ENCODE data around the gene KCNH3.

Gene KCNH3

GRCh38 chr12:49548822-49549648 is 10.2 kb downstream of the KCNH3 start:
- peaks cover 23% of the 10 kb centered on the region for H3K4me1 Mint-ChIP-seq
- peak overlapping the region; percentile 48 for H3K27ac Mint-ChIP-seq
- no peaks in the 10 kb centered on the region for H3K36me3 Mint-ChIP-seq
- peak; percentile 37 for ATAC-seq
- H3K4me3 Mint-ChIP-seq, result peak overlapping the region; percentile 62
- peaks cover 59% of the 10 kb centered on the region for H3K27me3 Mint-ChIP-seq
- no peaks in the 10 kb centered on the region for H3K9me3 Mint-ChIP-seq

DNA sequence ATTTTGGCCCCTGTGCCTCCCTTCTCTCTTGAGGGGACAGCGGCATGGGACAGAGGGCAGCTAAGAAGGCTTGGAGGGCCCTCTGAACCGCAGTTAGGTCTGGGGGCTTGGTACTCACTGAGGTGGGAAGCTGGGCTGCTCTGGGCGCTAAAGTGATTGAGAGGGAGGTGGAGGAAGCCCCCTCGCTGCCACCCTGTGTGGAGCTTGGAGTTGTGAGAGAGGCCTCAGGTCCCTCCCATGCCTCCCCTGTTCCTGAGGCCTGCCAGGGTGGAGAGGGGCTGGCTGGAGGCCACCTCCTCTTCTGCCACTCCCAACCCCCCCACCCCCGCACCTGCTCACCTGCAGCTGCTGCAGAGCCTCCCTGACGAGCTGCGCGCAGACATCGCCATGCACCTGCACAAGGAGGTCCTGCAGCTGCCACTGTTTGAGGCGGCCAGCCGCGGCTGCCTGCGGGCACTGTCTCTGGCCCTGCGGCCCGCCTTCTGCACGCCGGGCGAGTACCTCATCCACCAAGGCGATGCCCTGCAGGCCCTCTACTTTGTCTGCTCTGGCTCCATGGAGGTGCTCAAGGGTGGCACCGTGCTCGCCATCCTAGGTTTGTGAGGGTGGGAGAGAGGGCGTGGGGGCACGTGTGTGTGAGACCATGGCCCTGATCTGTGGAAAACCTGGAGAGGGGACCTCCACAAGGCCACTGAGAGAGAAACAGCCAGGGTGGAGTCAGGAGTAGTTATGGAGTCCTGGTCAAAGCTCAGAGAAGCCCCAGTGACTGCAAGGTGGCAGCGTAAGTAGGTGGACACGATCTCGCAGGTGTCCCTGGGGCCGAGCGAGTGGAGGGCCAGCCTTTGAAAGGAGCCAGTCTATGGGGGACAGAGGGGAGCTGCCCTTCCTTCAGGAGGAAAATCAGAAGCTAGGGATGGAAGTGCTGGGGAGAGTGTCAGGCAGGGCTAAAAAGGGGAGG is 11.2 kb downstream of the KCNH3 start:
- Mint-ChIP-seq H3K9me3 (no peaks in the 10 kb centered on the region), H3K4me1 (peaks cover 19% of the 10 kb centered on the region), H3K27ac (no peak overlapping the region), H3K27me3 (peaks cover 53% of the 10 kb centered on the region), H3K36me3 (no peaks in the 10 kb centered on the region), H3K4me3 (no peak overlapping the region)
- no peak for ATAC-seq

GRCh38 chr12:49550693-49551252 is 11.9 kb downstream of the KCNH3 start:
- no peak for ATAC-seq
- peaks cover 45% of the 10 kb centered on the region for H3K27me3 Mint-ChIP-seq
- H3K4me3 Mint-ChIP-seq, result no peak overlapping the region
- H3K36me3 Mint-ChIP-seq, result no peaks in the 10 kb centered on the region
- H3K4me1 Mint-ChIP-seq, result peaks cover 16% of the 10 kb centered on the region
- no peak overlapping the region for H3K27ac Mint-ChIP-seq
- no peaks in the 10 kb centered on the region for H3K9me3 Mint-ChIP-seq

- Mint-ChIP-seq H3K27ac (no peak overlapping the region), H3K36me3 (peaks cover 12% of the 10 kb centered on the region), H3K4me3 (no peak overlapping the region)
These were observed 13.2 kb downstream of the KCNH3 start for GRCh38 chr12:49552014-49552413.

GRCh38 chr12:49552425-49552824 is 13.6 kb downstream of the KCNH3 start:
- peaks cover 33% of the 10 kb centered on the region for H3K27me3 Mint-ChIP-seq
- H3K9me3 Mint-ChIP-seq, result no peaks in the 10 kb centered on the region
- H3K36me3 Mint-ChIP-seq, result peaks cover 12% of the 10 kb centered on the region
- no peak overlapping the region for H3K27ac Mint-ChIP-seq
- H3K4me3 Mint-ChIP-seq, result no peak overlapping the region
- H3K4me1 Mint-ChIP-seq, result peaks cover 16% of the 10 kb centered on the region
- ATAC-seq, result no peak

More at GRCh38 chr12:49552014-49552413, 13.2 kb downstream of the KCNH3 start:
- H3K9me3 Mint-ChIP-seq, result no peaks in the 10 kb centered on the region
- ATAC-seq, result no peak
- H3K27me3 Mint-ChIP-seq, result peaks cover 37% of the 10 kb centered on the region
- H3K4me1 Mint-ChIP-seq, result peaks cover 16% of the 10 kb centered on the region

DNA sequence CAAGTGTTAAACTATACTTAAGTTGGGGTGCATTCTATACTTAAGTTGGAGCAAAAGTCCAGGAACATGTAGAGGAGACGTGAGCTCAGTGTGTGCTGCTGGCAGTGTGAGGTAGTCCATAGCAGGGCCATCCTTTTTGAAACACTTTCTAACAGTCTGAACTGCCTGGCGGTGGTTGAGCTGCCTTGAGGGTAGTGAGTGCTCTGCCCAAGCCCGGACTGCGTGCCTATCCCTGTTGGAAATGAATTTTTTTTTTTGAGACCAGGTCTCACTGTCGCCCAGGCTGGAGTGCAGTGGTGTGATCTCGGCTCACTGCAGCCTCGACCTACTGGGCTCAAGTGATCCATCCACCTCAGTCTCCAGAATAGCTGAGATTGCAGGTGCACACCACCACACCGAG is 14.1 kb downstream of the KCNH3 start:
- Mint-ChIP-seq H3K36me3 (peaks cover 12% of the 10 kb centered on the region), H3K4me3 (no peak overlapping the region), H3K9me3 (no peaks in the 10 kb centered on the region), H3K27me3 (peaks cover 29% of the 10 kb centered on the region), H3K4me1 (peaks cover 16% of the 10 kb centered on the region), H3K27ac (peak overlapping the region; percentile 23)
- ATAC-seq, result no peak

DNA sequence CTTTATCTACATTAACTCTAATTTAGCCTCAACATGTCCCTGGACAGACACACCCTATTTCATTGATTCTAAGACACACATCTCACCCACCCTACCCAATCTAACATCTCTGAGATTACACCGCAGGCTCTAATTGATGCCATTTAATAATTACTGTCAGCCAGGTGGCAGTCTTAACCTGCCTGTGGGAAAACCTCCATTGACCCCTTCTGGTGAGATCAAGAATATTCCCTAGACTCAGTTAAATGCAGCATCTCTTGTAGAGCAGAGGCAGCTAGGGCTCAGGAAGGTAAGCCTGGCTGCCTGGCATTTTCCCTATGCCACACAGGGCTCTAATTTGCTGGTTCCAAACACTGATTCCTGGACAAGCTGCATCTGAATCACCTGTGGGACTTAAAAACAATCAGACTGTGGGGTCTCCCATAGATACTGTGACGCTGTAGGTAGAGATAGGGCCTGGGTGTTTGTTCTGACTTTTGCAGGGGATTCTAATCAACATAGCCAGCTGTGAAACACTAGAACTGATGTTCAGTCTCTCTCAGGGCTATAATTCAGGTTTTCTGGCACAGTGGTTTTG is 14.8 kb downstream of the KCNH3 start:
- peaks cover 15% of the 10 kb centered on the region for H3K36me3 Mint-ChIP-seq
- peak; percentile 51 for ATAC-seq
- H3K9me3 Mint-ChIP-seq, result no peaks in the 10 kb centered on the region
- H3K4me1 Mint-ChIP-seq, result peaks cover 9% of the 10 kb centered on the region
- peaks cover 22% of the 10 kb centered on the region for H3K27me3 Mint-ChIP-seq
- no peak overlapping the region for H3K4me3 Mint-ChIP-seq
- H3K27ac Mint-ChIP-seq, result peak overlapping the region; percentile 23

- peaks cover 4% of the 10 kb centered on the region for H3K4me1 Mint-ChIP-seq
- peaks cover 15% of the 10 kb centered on the region for H3K27me3 Mint-ChIP-seq
- no peak overlapping the region for H3K4me3 Mint-ChIP-seq
- H3K27ac Mint-ChIP-seq, result no peak overlapping the region
- H3K36me3 Mint-ChIP-seq, result peaks cover 21% of the 10 kb centered on the region
- H3K9me3 Mint-ChIP-seq, result no peaks in the 10 kb centered on the region
- no peak for ATAC-seq
These were observed 15.4 kb downstream of the KCNH3 start for GRCh38 chr12:49554266-49554665.

GRCh38 chr12:49555631-49556390 is 17.0 kb downstream of the KCNH3 start:
- H3K27me3 Mint-ChIP-seq, result peaks cover 2% of the 10 kb centered on the region
- ATAC-seq, result no peak
- H3K9me3 Mint-ChIP-seq, result no peaks in the 10 kb centered on the region
- H3K4me3 Mint-ChIP-seq, result no peak overlapping the region
- no peak overlapping the region for H3K27ac Mint-ChIP-seq
- H3K4me1 Mint-ChIP-seq, result peaks cover 4% of the 10 kb centered on the region
- H3K36me3 Mint-ChIP-seq, result peaks cover 37% of the 10 kb centered on the region

GRCh38 chr12:49556391-49557186 is 17.8 kb downstream of the KCNH3 start:
- no peaks in the 10 kb centered on the region for H3K27me3 Mint-ChIP-seq
- no peak overlapping the region for H3K4me3 Mint-ChIP-seq
- ATAC-seq, result no peak
- peaks cover 40% of the 10 kb centered on the region for H3K36me3 Mint-ChIP-seq
- no peaks in the 10 kb centered on the region for H3K9me3 Mint-ChIP-seq
- H3K27ac Mint-ChIP-seq, result no peak overlapping the region
- H3K4me1 Mint-ChIP-seq, result peaks cover 4% of the 10 kb centered on the region

DNA sequence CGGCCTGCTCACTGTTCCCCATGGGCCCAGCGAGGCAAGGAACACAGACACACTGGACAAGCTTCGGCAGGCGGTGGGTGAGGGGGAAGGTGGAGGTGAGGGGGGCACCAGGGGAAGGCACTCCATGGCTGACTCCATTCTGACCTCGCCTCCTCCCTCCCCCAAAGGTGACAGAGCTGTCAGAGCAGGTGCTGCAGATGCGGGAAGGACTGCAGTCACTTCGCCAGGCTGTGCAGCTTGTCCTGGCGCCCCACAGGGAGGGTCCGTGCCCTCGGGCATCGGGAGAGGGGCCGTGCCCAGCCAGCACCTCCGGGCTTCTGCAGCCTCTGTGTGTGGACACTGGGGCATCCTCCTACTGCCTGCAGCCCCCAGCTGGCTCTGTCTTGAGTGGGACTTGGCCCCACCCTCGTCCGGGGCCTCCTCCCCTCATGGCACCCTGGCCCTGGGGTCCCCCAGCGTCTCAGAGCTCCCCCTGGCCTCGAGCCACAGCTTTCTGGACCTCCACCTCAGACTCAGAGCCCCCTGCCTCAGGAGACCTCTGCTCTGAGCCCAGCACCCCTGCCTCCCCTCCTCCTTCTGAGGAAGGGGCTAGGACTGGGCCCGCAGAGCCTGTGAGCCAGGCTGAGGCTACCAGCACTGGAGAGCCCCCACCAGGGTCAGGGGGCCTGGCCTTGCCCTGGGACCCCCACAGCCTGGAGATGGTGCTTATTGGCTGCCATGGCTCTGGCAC is 18.5 kb downstream of the KCNH3 start:
- H3K4me1 Mint-ChIP-seq, result peaks cover 4% of the 10 kb centered on the region
- H3K9me3 Mint-ChIP-seq, result no peaks in the 10 kb centered on the region
- peaks cover 48% of the 10 kb centered on the region for H3K36me3 Mint-ChIP-seq
- no peak overlapping the region for H3K27ac Mint-ChIP-seq
- no peaks in the 10 kb centered on the region for H3K27me3 Mint-ChIP-seq
- H3K4me3 Mint-ChIP-seq, result no peak overlapping the region
- no peak for ATAC-seq

- ATAC-seq, result no peak
- Mint-ChIP-seq H3K9me3 (no peaks in the 10 kb centered on the region), H3K4me1 (peaks cover 4% of the 10 kb centered on the region), H3K4me3 (no peak overlapping the region), H3K27me3 (no peaks in the 10 kb centered on the region), H3K36me3 (peaks cover 53% of the 10 kb centered on the region), H3K27ac (no peak overlapping the region)
These were observed 19.0 kb downstream of the KCNH3 start for GRCh38 chr12:49557917-49558215.

DNA sequence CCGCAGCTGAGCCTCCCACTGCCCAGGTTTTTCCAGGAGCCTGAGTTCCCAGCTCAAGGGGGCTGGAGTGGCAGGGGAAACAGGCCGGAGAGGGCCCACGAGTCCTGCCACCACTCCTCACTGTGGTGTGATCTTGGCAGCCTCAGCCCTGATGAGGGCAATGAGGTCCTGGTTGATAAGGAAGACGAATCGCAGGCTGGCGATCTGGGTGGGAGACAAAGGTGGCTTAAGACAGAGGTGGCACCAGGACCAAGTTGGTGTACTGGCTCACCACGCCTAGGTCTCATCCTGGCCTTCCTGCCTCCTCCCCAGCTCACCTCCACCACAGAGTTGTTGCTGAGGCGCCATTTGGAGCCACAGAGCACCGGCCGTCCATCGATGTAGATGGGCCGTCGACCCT is 19.7 kb downstream of the KCNH3 start:
- no peak overlapping the region for H3K4me3 Mint-ChIP-seq
- H3K36me3 Mint-ChIP-seq, result peaks cover 60% of the 10 kb centered on the region
- no peak for ATAC-seq
- no peaks in the 10 kb centered on the region for H3K27me3 Mint-ChIP-seq
- H3K27ac Mint-ChIP-seq, result no peak overlapping the region
- H3K4me1 Mint-ChIP-seq, result peaks cover 2% of the 10 kb centered on the region
- no peaks in the 10 kb centered on the region for H3K9me3 Mint-ChIP-seq

Measured in stimulated activated memory B cell treated with anti-CD40 and anti-IgM and Interleukin-4, amounts not matched to agents 10 μg/mL and 1 μg/mL and 100 μg/mL, for 72 hours (primary cell).